H1 (cell line): ENCODE data around the gene MR1. TPM values are rescaled to one million over a fixed set of nuclear protein-coding genes. Genes with fewer than 3 reads are reported as not detected.

Experiments used
- BCL11A ChIP-seq, 2 experiments: IDR thresholded peaks; one replicate each; pipeline ENCODE4 v1.6.1; 2011; ENCODE audit warnings: low read depth in 2 of 2, low read length in 2 of 2, mild to moderate bottlenecking in 2 of 2
- CBX8 ChIP-seq: fragments of 300-800, 300-1000 bp; sonication (generic); IDR thresholded peaks from 2 replicates; pipeline ENCODE4 v1.7.1; 2016; ENCODE audit warnings: low read depth, low read length, borderline replicate concordance
- CEBPB ChIP-seq: IDR thresholded peaks from 2 replicates; pipeline ENCODE4 v1.6.1; 2012; ENCODE audit warnings: low read depth, low read length
- CHD1 ChIP-seq: IDR thresholded peaks from 2 replicates; pipeline ENCODE4 v1.6.1; 2012; ENCODE audit warnings: low read depth, low read length, improper control_type of control experiment
- CHD2 ChIP-seq: IDR thresholded peaks from 2 replicates; pipeline ENCODE4 v1.6.1; 2012; ENCODE audit warnings: low read length, improper control_type of control experiment
- CHD7 ChIP-seq: fragments of 300-600 bp; sonication (generic); IDR thresholded peaks from 2 replicates; pipeline ENCODE4 v1.7.1; 2012; ENCODE audit warnings: low read length, moderate library complexity, mild to moderate bottlenecking, inconsistent platforms; ENCODE audit not compliant: insufficient replicate concordance
- KDM4A ChIP-seq: IDR thresholded peaks from one replicate; pipeline ENCODE4 v1.7.1; 2012; ENCODE audit warnings: low read depth, mild to moderate bottlenecking, moderate library complexity, low read length, inconsistent platforms; ENCODE audit not compliant: severe bottlenecking
- KDM5A ChIP-seq: fragments of 200-600 bp; IDR thresholded peaks from 2 replicates; pipeline ENCODE4 v1.7.1; 2012; ENCODE audit warnings: mild to moderate bottlenecking, low read length, inconsistent platforms, mixed read lengths
- POLR2A ChIP-seq, 2 experiments: IDR thresholded peaks; 1 replicate in 1 of 2; 2 replicates in 1 of 2; pipeline ENCODE4 v1.6.1; 2011; ENCODE audit warnings: low read depth in 2 of 2, low read length in 2 of 2, mild to moderate bottlenecking in 2 of 2; ENCODE audit errors: control extremely low read depth in 1 of 2
- TCF12 ChIP-seq: IDR thresholded peaks from 2 replicates; pipeline ENCODE4 v1.6.1; 2011; ENCODE audit warnings: low read depth, mild to moderate bottlenecking, low read length
- polyA plus RNA-seq, 7 experiments: library from polyadenylated mRNA; depleted of rRNA in 3 of 7; stranded (reverse) in 5 of 7; unstranded in 2 of 7; fragments of >200 nt in 5 of 7; fragments of 200-250 nt in 2 of 7; gene quantifications; 1 replicate in 5 of 7; 2 replicates in 1 of 7; 4 replicates in 1 of 7; pipeline versions ENCODE4 v1.2.1 to v1.2.3, GENCODE V29; 2011 to 2013; ENCODE audit warnings: missing spikeins in 2 of 7, mixed read lengths in 2 of 7
- total RNA-seq: library from RNA; stranded (reverse); fragmentation: NEBNext Ultra II Directional; extraction: Animal tissue kit (Norgen Biotek cat#: 25700); gene quantifications from 2 replicates; pipeline ENCODE4 v1.2.1, GENCODE V29; 2021

Gene MR1
- total and polyA plus RNA-seq, 2 of the 8 experiments (the other 6 are each of a cell fraction or from before 2014, with no cell fraction given) = 0.09 TPM; not detected in 1

GRCh38 chr1:181095763-181096184 is 62.0 kb downstream of the MR1 start (continued):
- TF ChIP-seq CHD7 = no peak
- no peak for TF ChIP-seq KDM4A
- no peak for TF ChIP-seq TCF12
- no peak for TF ChIP-seq CHD1
- TF ChIP-seq CEBPB = no peak
- no peak for TF ChIP-seq KDM5A
- no peak for TF ChIP-seq POLR2A (IDR thresholded peaks at IDR 0.05; ENCODE audit: control extremely low read depth in 1 of 2, low read depth in 2 of 2, low read length in 2 of 2)
- TF ChIP-seq CHD2 = no peak
- TF ChIP-seq CBX8 = no peak
- TF ChIP-seq BCL11A (IDR thresholded peaks at IDR 0.05; ENCODE audit: low read depth in 2 of 2, low read length in 2 of 2) = no peak
